ENCODE results near the gene LONP2. TPM values are rescaled to one million over a fixed set of nuclear protein-coding genes. Genes with fewer than 3 reads are reported as not detected.
A peak's percentile ranks its signal among the peaks of the same experiment; 100 is the strongest.

LONP2 gene
- total and polyA plus RNA-seq, 9 of the 15 experiments (the other 6 are each of a cell fraction or from before 2014, with no cell fraction given), result 8.1 to 41.2 (median 25.6) TPM

GRCh38 chr16:48365025-48365600 lies 121.0 kb downstream of the LONP2 start (continued):
- TF ChIP-seq RCOR1 (IDR thresholded peaks at IDR 0.05; ENCODE audit: borderline replicate concordance in 1 of 2, low read depth in 2 of 2, low read length in 2 of 2) (0 out of 4 replicates have a peak, but pooled peaks of 1 of the 2 experiments have one; percentile 12), GATA2 (CRISPR knock-in tag; IDR thresholded peaks at IDR 0.05) (no peak), CREM (IDR thresholded peaks at IDR 0.05; ENCODE audit: low read depth) (0 out of 2 replicates have a peak, but pooled peaks have one; percentile 12), JUND (IDR thresholded peaks at IDR 0.05; ENCODE audit: borderline replicate concordance, low read depth, low read length) (peak; percentile 10; the same call in 1 of the 2 replicates), JUND (tag; IDR thresholded peaks at IDR 0.05; ENCODE audit: borderline replicate concordance, low read depth, low read length) (no peak; the same call in 2 of the 3 replicates), ARNT (IDR thresholded peaks at IDR 0.05) (no peak), POLR2AphosphoS2 (IDR thresholded peaks at IDR 0.05; ENCODE audit: low read length) (no peak), HOXB6 (CRISPR knock-in tag; IDR thresholded peaks at IDR 0.05; ENCODE audit: borderline replicate concordance) (no peak), PURB (CRISPR knock-in tag; IDR thresholded peaks at IDR 0.05; ENCODE audit: low read depth) (no peak), ATF7 (IDR thresholded peaks at IDR 0.05) (peak; percentile 84; the same call in 1 of the 2 replicates)
- TF ChIP-seq, protein P1, sequence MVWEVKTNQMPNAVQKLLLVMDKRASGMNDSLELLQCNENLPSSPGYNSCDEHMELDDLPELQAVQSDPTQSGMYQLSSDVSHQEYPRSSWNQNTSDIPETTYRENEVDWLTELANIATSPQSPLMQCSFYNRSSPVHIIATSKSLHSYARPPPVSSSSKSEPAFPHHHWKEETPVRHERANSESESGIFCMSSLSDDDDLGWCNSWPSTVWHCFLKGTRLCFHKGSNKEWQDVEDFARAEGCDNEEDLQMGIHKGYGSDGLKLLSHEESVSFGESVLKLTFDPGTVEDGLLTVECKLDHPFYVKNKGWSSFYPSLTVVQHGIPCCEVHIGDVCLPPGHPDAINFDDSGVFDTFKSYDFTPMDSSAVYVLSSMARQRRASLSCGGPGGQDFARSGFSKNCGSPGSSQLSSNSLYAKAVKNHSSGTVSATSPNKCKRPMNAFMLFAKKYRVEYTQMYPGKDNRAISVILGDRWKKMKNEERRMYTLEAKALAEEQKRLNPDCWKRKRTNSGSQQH (CRISPR knock-in tag; IDR thresholded peaks at IDR 0.05), result no peak
- TF ChIP-seq, protein P2, sequence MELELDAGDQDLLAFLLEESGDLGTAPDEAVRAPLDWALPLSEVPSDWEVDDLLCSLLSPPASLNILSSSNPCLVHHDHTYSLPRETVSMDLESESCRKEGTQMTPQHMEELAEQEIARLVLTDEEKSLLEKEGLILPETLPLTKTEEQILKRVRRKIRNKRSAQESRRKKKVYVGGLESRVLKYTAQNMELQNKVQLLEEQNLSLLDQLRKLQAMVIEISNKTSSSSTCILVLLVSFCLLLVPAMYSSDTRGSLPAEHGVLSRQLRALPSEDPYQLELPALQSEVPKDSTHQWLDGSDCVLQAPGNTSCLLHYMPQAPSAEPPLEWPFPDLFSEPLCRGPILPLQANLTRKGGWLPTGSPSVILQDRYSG (tag; conservative IDR thresholded peaks at IDR 0.05; ENCODE audit: low read depth), result no peak
- TF ChIP-seq, protein P3, sequence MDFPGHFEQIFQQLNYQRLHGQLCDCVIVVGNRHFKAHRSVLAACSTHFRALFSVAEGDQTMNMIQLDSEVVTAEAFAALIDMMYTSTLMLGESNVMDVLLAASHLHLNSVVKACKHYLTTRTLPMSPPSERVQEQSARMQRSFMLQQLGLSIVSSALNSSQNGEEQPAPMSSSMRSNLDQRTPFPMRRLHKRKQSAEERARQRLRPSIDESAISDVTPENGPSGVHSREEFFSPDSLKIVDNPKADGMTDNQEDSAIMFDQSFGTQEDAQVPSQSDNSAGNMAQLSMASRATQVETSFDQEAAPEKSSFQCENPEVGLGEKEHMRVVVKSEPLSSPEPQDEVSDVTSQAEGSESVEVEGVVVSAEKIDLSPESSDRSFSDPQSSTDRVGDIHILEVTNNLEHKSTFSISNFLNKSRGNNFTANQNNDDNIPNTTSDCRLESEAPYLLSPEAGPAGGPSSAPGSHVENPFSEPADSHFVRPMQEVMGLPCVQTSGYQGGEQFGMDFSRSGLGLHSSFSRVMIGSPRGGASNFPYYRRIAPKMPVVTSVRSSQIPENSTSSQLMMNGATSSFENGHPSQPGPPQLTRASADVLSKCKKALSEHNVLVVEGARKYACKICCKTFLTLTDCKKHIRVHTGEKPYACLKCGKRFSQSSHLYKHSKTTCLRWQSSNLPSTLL (IDR thresholded peaks at IDR 0.05), result no peak
- TF ChIP-seq, protein P4, sequence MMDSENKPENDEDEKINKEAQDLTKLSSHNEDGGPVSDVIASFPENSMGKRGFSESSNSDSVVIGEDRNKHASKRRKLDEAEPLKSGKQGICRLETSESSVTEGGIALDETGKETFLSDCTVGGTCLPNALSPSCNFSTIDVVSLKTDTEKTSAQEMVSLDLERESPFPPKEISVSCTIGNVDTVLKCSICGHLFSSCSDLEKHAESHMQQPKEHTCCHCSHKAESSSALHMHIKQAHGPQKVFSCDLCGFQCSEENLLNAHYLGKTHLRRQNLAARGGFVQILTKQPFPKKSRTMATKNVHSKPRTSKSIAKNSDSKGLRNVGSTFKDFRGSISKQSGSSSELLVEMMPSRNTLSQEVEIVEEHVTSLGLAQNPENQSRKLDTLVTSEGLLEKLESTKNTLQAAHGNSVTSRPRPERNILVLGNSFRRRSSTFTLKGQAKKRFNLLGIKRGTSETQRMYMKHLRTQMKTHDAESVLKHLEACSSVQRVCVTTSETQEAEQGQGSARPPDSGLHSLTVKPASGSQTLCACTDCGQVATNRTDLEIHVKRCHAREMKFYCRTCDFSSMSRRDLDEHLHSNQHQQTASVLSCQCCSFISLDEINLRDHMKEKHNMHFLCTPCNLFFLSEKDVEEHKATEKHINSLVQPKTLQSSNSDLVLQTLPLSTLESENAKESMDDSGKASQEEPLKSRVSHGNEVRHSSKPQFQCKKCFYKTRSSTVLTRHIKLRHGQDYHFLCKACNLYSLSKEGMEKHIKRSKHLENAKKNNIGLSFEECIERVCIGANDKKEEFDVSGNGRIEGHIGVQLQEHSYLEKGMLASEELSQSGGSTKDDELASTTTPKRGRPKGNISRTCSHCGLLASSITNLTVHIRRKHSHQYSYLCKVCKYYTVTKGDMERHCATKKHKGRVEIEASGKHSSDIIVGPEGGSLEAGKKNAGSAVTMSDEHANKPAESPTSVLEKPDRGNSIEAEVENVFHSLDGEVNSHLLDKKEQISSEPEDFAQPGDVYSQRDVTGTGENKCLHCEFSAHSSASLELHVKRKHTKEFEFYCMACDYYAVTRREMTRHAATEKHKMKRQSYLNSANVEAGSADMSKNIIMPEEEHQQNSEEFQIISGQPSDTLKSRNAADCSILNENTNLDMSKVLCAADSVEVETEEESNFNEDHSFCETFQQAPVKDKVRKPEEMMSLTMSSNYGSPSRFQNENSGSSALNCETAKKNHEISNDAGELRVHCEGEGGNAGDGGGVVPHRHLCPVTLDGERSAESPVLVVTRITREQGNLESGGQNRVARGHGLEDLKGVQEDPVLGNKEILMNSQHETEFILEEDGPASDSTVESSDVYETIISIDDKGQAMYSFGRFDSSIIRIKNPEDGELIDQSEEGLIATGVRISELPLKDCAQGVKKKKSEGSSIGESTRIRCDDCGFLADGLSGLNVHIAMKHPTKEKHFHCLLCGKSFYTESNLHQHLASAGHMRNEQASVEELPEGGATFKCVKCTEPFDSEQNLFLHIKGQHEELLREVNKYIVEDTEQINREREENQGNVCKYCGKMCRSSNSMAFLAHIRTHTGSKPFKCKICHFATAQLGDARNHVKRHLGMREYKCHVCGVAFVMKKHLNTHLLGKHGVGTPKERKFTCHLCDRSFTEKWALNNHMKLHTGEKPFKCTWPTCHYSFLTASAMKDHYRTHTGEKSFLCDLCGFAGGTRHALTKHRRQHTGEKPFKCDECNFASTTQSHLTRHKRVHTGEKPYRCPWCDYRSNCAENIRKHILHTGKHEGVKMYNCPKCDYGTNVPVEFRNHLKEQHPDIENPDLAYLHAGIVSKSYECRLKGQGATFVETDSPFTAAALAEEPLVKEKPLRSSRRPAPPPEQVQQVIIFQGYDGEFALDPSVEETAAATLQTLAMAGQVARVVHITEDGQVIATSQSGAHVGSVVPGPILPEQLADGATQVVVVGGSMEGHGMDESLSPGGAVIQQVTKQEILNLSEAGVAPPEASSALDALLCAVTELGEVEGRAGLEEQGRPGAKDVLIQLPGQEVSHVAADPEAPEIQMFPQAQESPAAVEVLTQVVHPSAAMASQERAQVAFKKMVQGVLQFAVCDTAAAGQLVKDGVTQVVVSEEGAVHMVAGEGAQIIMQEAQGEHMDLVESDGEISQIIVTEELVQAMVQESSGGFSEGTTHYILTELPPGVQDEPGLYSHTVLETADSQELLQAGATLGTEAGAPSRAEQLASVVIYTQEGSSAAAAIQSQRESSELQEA (IDR thresholded peaks at IDR 0.05; ENCODE audit: low read depth), result no peak
